H1 (cell line): ENCODE measurements around the gene SEMA6D. TPM values are rescaled to one million over a fixed set of nuclear protein-coding genes. Genes with fewer than 3 reads are reported as not detected.

Experiments used
- ATF2 ChIP-seq: IDR thresholded peaks from 2 replicates; pipeline ENCODE4 v1.6.1; 2012; ENCODE audit warnings: low read length, inconsistent platforms
- CHD7 ChIP-seq: fragments of 300-600 bp; sonication (generic); IDR thresholded peaks from 2 replicates; pipeline ENCODE4 v1.7.1; 2012; ENCODE audit warnings: low read length, moderate library complexity, mild to moderate bottlenecking, inconsistent platforms; ENCODE audit not compliant: insufficient replicate concordance
- NRF1 ChIP-seq: IDR thresholded peaks from 2 replicates; pipeline ENCODE4 v1.6.1; 2011; ENCODE audit warnings: mild to moderate bottlenecking, low read depth, low read length, improper control_type of control experiment
- TAF7 ChIP-seq: optimal IDR thresholded peaks from 2 replicates; pipeline ENCODE3; 2011; ENCODE audit warnings: low read depth, mild to moderate bottlenecking, inconsistent platforms, low read length, moderate library complexity, borderline replicate concordance
- ZNF274 ChIP-seq: IDR thresholded peaks from 2 replicates; pipeline ENCODE4 v1.7.0; 2012; ENCODE audit warnings: low read length, borderline replicate concordance; ENCODE audit errors: extremely low read depth
- polyA plus RNA-seq, 7 experiments: library from polyadenylated mRNA; depleted of rRNA in 3 of 7; stranded (reverse) in 5 of 7; unstranded in 2 of 7; fragments of >200 nt in 5 of 7; fragments of 200-250 nt in 2 of 7; gene quantifications; 1 replicate in 5 of 7; 2 replicates in 1 of 7; 4 replicates in 1 of 7; pipeline versions ENCODE4 v1.2.1 to v1.2.3, GENCODE V29; 2011 to 2013; ENCODE audit warnings: missing spikeins in 2 of 7, mixed read lengths in 2 of 7
- total RNA-seq: library from RNA; stranded (reverse); fragmentation: NEBNext Ultra II Directional; extraction: Animal tissue kit (Norgen Biotek cat#: 25700); gene quantifications from 2 replicates; pipeline ENCODE4 v1.2.1, GENCODE V29; 2021

SEMA6D gene
- total and polyA plus RNA-seq, 2 of the 8 experiments (the other 6 are each of a cell fraction or from before 2014, with no cell fraction given) = 2.2 to 3.8 TPM

- TF ChIP-seq CHD7 (no peak), NRF1 (no peak), ATF2 (no peak), TAF7 (no peak), ZNF274 (no peak)
These were observed 40.0 kb downstream of the SEMA6D start (continued) for GRCh38 chr15:47757331-47757730.
